OCI-LY1 (cell line): ENCODE data around the gene SLC27A2.

Experiments
- EZH2 ChIP-seq: fragments of 200-600 bp; sonication (generic), shearing (Covaris generic); IDR thresholded peaks from 2 replicates; pipeline ENCODE4 v1.8.0; 2017; ENCODE audit warnings: borderline replicate concordance, mixed run types, mild to moderate bottlenecking, antibody characterized with exemption, low read length, moderate library complexity, mixed read lengths
- TF ChIP-seq, protein P1 (sequence below): fragments of 200-600 bp; sonication (generic), shearing (Covaris generic); IDR thresholded peaks from 2 replicates; pipeline ENCODE4 v1.5.1; 2017; ENCODE audit warnings: mild to moderate bottlenecking, antibody characterized with exemption, low read length, moderate library complexity, mixed read lengths

GRCh38 chr15:50141856-50142255, 40.1 kb upstream of the SLC27A2 start:
- TF ChIP-seq, protein P1, sequence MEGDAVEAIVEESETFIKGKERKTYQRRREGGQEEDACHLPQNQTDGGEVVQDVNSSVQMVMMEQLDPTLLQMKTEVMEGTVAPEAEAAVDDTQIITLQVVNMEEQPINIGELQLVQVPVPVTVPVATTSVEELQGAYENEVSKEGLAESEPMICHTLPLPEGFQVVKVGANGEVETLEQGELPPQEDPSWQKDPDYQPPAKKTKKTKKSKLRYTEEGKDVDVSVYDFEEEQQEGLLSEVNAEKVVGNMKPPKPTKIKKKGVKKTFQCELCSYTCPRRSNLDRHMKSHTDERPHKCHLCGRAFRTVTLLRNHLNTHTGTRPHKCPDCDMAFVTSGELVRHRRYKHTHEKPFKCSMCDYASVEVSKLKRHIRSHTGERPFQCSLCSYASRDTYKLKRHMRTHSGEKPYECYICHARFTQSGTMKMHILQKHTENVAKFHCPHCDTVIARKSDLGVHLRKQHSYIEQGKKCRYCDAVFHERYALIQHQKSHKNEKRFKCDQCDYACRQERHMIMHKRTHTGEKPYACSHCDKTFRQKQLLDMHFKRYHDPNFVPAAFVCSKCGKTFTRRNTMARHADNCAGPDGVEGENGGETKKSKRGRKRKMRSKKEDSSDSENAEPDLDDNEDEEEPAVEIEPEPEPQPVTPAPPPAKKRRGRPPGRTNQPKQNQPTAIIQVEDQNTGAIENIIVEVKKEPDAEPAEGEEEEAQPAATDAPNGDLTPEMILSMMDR, result no peak
- TF ChIP-seq EZH2, result no peak
